Suprapubic skin (tissue), 4 donors: ENCODE data around the gene CALN1. TPM values are rescaled to one million over a fixed set of nuclear protein-coding genes. Genes with fewer than 3 reads are reported as not detected.

ENCODE experiments used
- DNase-seq, 2 donors: peaks; one replicate each; pipeline ENCODE4 v3.0.0-alpha.2; 2019; ENCODE audit warnings: low spot score in 2 of 2
- H3K27ac ChIP-seq: fragments of 200-600 bp; sonication (generic); one replicate; pipeline ENCODE4 v1.5.1; 2019
- H3K27me3 ChIP-seq: fragments of 200-600 bp; sonication (generic); one replicate; pipeline ENCODE4 v1.5.1; 2019
- H3K36me3 ChIP-seq: fragments of 200-600 bp; sonication (generic); one replicate; pipeline ENCODE4 v1.5.1; 2019
- H3K4me1 ChIP-seq: fragments of 200-600 bp; sonication (generic); one replicate; pipeline ENCODE4 v1.5.1; 2019
- H3K4me3 ChIP-seq: fragments of 200-600 bp; sonication (generic); one replicate; pipeline ENCODE4 v1.5.1; 2019; ENCODE audit warnings: mild to moderate bottlenecking
- H3K9me3 ChIP-seq: fragments of 200-600 bp; sonication (generic); one replicate; pipeline ENCODE4 v1.5.1; 2019
- EP300 ChIP-seq: sonication (generic); formaldehyde crosslinking; IDR thresholded peaks from one replicate; pipeline ENCODE4 v1.6.1; 2017; ENCODE audit warnings: antibody characterized with exemption
- POLR2A ChIP-seq, 2 donors: fragments of 450-650 bp; IDR thresholded peaks; one replicate each; pipeline ENCODE4 v1.6.1; 2017; ENCODE audit warnings: antibody characterized with exemption in 2 of 2, mild to moderate bottlenecking in 2 of 2, moderate library complexity in 2 of 2
- POLR2AphosphoS5 ChIP-seq, 3 donors: sonication (generic); formaldehyde crosslinking; IDR thresholded peaks; one replicate each; pipeline ENCODE4 v1.6.1; 2017; ENCODE audit warnings: antibody characterized with exemption in 3 of 3
- WGBS: methylation state at CpG from one replicate; pipeline ENCODE4 v1.1.5; 2018; 5-methylcytosine and 5-hydroxymethylcytosine counted together
- total RNA-seq, 4 donors: library from RNA; depleted of rRNA; stranded (reverse); fragments of >200 nt; gene quantifications; one replicate each; pipeline ENCODE4 v1.1.0, GENCODE V29; 2016
- TF ChIP-seq, protein P1 (sequence below), 2 donors: fragments of 200-600 bp in 1 of 2; fragments of 450-650 bp in 1 of 2; sonication (generic) in 1 of 2; IDR thresholded peaks; one replicate each; pipeline ENCODE4 v1.5.1; 2016 to 2019; ENCODE audit warnings: antibody characterized with exemption in 2 of 2, mild to moderate bottlenecking in 1 of 2, moderate library complexity in 1 of 2

Gene CALN1
- total RNA-seq, 4 donors from 2014 or later, result 0.91 to 10.0 (median 3.9) TPM

DNA sequence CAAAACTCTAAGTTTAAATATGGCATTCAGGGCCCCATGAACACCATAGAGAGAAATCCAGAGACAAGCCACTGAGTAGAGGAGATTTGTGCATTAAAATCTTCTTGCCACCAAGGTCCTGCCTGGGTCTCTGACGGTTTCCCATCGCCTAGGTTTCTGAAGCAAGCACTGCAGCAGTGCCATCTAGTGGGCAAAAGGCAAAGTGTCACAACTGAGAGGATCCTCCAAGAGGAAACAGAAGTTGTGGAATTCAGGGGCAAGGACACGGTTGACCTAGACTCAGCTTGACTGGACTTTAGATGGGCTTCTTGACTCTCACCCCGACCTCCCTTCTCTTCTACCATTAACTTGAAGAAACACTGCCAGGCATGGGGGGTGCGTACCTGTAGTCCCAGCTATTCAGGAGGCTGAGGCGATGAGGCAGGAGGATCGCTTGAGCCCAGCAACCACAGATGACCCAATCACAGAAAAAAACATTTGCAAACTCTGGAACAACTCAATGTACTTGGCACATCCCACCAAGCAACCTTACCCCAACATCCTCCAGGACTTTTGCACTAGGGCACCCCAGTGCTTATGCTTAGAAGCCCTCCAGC, 676.1 kb downstream of the CALN1 start:
- H3K4me3 ChIP-seq, result no peak overlapping the region
- no peaks in the 10 kb centered on the region for H3K36me3 ChIP-seq
- no peak overlapping the region for H3K27ac ChIP-seq
- no peak for DNase-seq
- H3K4me1 ChIP-seq, result peaks cover 2% of the 10 kb centered on the region
- TF ChIP-seq, protein P1, sequence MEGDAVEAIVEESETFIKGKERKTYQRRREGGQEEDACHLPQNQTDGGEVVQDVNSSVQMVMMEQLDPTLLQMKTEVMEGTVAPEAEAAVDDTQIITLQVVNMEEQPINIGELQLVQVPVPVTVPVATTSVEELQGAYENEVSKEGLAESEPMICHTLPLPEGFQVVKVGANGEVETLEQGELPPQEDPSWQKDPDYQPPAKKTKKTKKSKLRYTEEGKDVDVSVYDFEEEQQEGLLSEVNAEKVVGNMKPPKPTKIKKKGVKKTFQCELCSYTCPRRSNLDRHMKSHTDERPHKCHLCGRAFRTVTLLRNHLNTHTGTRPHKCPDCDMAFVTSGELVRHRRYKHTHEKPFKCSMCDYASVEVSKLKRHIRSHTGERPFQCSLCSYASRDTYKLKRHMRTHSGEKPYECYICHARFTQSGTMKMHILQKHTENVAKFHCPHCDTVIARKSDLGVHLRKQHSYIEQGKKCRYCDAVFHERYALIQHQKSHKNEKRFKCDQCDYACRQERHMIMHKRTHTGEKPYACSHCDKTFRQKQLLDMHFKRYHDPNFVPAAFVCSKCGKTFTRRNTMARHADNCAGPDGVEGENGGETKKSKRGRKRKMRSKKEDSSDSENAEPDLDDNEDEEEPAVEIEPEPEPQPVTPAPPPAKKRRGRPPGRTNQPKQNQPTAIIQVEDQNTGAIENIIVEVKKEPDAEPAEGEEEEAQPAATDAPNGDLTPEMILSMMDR (IDR thresholded peaks at IDR 0.05), result peak; percentile 38 to 80
- TF ChIP-seq EP300, result no peak
- WGBS, result 43% methylated on average over 7 of the region's 7 CpGs
- H3K9me3 ChIP-seq, result no peaks in the 10 kb centered on the region
- peaks cover 12% of the 10 kb centered on the region for H3K27me3 ChIP-seq

DNA sequence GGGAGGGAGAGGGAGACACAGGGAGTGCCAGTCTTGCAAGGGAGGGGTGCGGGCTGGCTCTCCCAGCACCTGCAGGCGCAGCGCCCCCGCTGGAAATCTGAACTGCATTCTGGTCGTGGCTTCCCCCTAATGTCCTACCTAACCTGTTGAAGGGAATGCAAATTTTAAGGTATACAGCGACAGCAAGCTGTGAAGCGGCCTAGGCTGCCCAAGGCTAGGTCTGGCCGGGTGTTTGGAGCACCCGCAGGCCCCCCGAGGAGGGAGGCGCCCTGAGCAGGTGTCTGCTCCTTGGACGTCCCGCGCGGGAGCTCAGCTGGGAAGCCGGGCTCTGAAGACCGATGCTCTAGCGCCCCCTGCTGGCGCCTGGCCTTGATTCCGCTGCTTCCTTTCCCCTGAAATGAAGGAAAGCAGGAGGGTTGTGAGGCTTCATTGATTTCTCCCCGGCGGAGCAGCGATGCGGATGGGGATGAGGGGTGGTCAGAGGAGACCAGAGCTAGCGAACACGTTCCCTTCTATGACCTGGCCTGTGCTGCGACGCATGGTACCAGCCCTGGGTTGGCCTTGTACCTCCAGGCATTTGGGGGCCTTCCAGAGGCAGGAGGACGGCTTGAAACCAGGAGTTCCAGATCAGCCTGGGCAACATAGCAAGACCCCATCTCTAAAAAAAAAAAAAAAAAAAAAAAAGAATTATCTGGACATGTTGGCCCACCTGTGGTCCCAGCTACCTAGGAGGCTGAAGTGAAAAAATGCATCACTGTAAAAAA, 678.8 kb downstream of the CALN1 start:
- no peak overlapping the region for H3K27ac ChIP-seq
- WGBS, result 7% methylated on average over 18 of the region's 29 CpGs
- H3K4me3 ChIP-seq, result no peak overlapping the region
- DNase-seq, result peak; percentile 68 to 87
- no peak for TF ChIP-seq EP300
- TF ChIP-seq, protein P1 (IDR thresholded peaks at IDR 0.05), result peak; percentile 63 to 86
- peaks cover 2% of the 10 kb centered on the region for H3K4me1 ChIP-seq
- H3K27me3 ChIP-seq, result peaks cover 12% of the 10 kb centered on the region
- no peaks in the 10 kb centered on the region for H3K9me3 ChIP-seq
- H3K36me3 ChIP-seq, result no peaks in the 10 kb centered on the region

DNA sequence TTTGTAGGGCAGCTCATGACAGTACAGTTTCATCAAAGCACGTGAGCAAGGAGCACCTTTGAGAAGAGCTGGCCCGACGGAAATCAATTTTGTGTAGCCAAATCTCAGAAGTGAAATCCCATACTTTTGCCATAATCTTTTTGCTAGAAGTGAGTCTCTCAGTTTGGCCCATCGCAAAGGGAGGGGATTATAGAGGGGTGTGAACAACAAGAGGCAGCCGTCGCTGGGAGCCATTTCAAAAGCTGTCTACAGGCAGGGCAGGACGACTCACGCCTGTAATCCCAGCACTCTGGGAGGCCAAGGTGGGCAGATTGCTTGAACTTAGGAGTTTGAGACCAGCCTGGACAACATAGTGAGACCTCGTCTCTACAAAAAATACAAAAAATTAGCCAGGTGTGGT, 680.4 kb downstream of the CALN1 start:
- H3K27me3 ChIP-seq, result peaks cover 12% of the 10 kb centered on the region
- no peaks in the 10 kb centered on the region for H3K36me3 ChIP-seq
- no peak for DNase-seq
- no peak overlapping the region for H3K27ac ChIP-seq
- 95% methylated on average over 9 of the region's 9 CpGs for WGBS
- no peaks in the 10 kb centered on the region for H3K9me3 ChIP-seq
- no peak overlapping the region for H3K4me3 ChIP-seq
- peaks cover 2% of the 10 kb centered on the region for H3K4me1 ChIP-seq
- TF ChIP-seq POLR2AphosphoS5 (IDR thresholded peaks at IDR 0.05), result no peak
- TF ChIP-seq, protein P1 (IDR thresholded peaks at IDR 0.05), result no peak
- no peak for TF ChIP-seq EP300
- TF ChIP-seq POLR2A (IDR thresholded peaks at IDR 0.05), result no peak
